ENCODE data around the gene SLFNL1.

SLFNL1 gene

DNA sequence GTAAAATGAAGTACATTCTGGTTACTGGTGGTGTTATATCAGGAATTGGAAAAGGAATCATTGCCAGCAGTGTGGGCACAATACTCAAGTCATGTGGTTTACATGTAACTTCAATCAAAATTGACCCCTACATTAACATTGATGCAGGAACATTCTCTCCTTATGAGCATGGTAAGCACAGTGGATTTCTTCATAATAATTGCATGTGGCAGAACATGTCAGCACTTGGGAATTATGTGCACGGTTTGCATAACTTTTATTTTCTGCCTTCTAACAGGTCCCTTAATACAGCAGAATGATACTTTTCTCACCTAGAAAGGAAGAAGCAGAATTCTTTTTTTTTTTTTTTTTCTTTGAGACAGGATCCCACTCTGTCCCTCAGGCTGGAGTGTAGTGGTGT, 38.2 kb downstream of the SLFNL1 start:
- DNase-seq (ENCODE audit: insufficient read length, low spot score) (no peak), FAIRE-seq (no peak)
- no peak for TF ChIP-seq PAX5 (IDR thresholded peaks at IDR 0.05; ENCODE audit: insufficient read depth, low read length, severe bottlenecking)
- no peak for TF ChIP-seq POU2F2 (IDR thresholded peaks at IDR 0.05; ENCODE audit: low read depth, low read length)
- TF ChIP-seq POLR2AphosphoS5 (IDR thresholded peaks at IDR 0.05; ENCODE audit: low read depth, low read length) = no peak
- no peak for TF ChIP-seq SPI1 (IDR thresholded peaks at IDR 0.05; ENCODE audit: low read depth, low read length)
- TF ChIP-seq POLR2A (IDR thresholded peaks at IDR 0.05; ENCODE audit: low read depth, low read length) = no peak
- no peak for TF ChIP-seq TAF1 (IDR thresholded peaks at IDR 0.05; ENCODE audit: low read depth, low read length)

GRCh38 chr1:40982721-40983120, 38.8 kb downstream of the SLFNL1 start:
- DNase-seq (ENCODE audit: insufficient read length, low spot score) = no peak
- FAIRE-seq = no peak
- TF ChIP-seq POU2F2 (IDR thresholded peaks at IDR 0.05; ENCODE audit: low read depth, low read length) (no peak), PAX5 (IDR thresholded peaks at IDR 0.05; ENCODE audit: insufficient read depth, low read length, severe bottlenecking) (no peak), POLR2A (IDR thresholded peaks at IDR 0.05; ENCODE audit: low read depth, low read length) (no peak), POLR2AphosphoS5 (IDR thresholded peaks at IDR 0.05; ENCODE audit: low read depth, low read length) (no peak), SPI1 (IDR thresholded peaks at IDR 0.05; ENCODE audit: low read depth, low read length) (no peak), TAF1 (IDR thresholded peaks at IDR 0.05; ENCODE audit: low read depth, low read length) (no peak)

GRCh38 chr1:40981691-40982448, 39.7 kb downstream of the SLFNL1 start:
- DNase-seq (ENCODE audit: insufficient read length, low spot score) = no peak
- TF ChIP-seq POU2F2 (IDR thresholded peaks at IDR 0.05; ENCODE audit: low read depth, low read length) (no peak), SPI1 (IDR thresholded peaks at IDR 0.05; ENCODE audit: low read depth, low read length) (no peak), PAX5 (IDR thresholded peaks at IDR 0.05; ENCODE audit: insufficient read depth, low read length, severe bottlenecking) (no peak), TAF1 (IDR thresholded peaks at IDR 0.05; ENCODE audit: low read depth, low read length) (no peak), POLR2AphosphoS5 (IDR thresholded peaks at IDR 0.05; ENCODE audit: low read depth, low read length) (no peak), POLR2A (IDR thresholded peaks at IDR 0.05; ENCODE audit: low read depth, low read length) (no peak)
- no peak for FAIRE-seq

GRCh38 chr1:40980453-40981121, 40.9 kb downstream of the SLFNL1 start:
- FAIRE-seq = peak; percentile 84
- TF ChIP-seq POLR2A (IDR thresholded peaks at IDR 0.05; ENCODE audit: low read depth, low read length) (no peak), TAF1 (IDR thresholded peaks at IDR 0.05; ENCODE audit: low read depth, low read length) (no peak), SPI1 (IDR thresholded peaks at IDR 0.05; ENCODE audit: low read depth, low read length) (no peak), POU2F2 (IDR thresholded peaks at IDR 0.05; ENCODE audit: low read depth, low read length) (no peak), PAX5 (IDR thresholded peaks at IDR 0.05; ENCODE audit: insufficient read depth, low read length, severe bottlenecking) (no peak), POLR2AphosphoS5 (IDR thresholded peaks at IDR 0.05; ENCODE audit: low read depth, low read length) (no peak)
- DNase-seq (ENCODE audit: insufficient read length, low spot score) = peak; percentile 40

GRCh38 chr1:40980068-40980452, 41.5 kb downstream of the SLFNL1 start:
- no peak for DNase-seq (ENCODE audit: insufficient read length, low spot score)
- FAIRE-seq = no peak
- TF ChIP-seq SPI1 (IDR thresholded peaks at IDR 0.05; ENCODE audit: low read depth, low read length) (no peak), PAX5 (IDR thresholded peaks at IDR 0.05; ENCODE audit: insufficient read depth, low read length, severe bottlenecking) (no peak), POLR2A (IDR thresholded peaks at IDR 0.05; ENCODE audit: low read depth, low read length) (no peak), POLR2AphosphoS5 (IDR thresholded peaks at IDR 0.05; ENCODE audit: low read depth, low read length) (no peak), POU2F2 (IDR thresholded peaks at IDR 0.05; ENCODE audit: low read depth, low read length) (no peak), TAF1 (IDR thresholded peaks at IDR 0.05; ENCODE audit: low read depth, low read length) (no peak)

GRCh38 chr1:40979241-40980067, 42.1 kb downstream of the SLFNL1 start, which contains the start of gene CTPS1:
Gene CTPS1 (plus strand): TSS chr1:40979696. CDS start chr1:40983291, 3,595 bp downstream.
- TF ChIP-seq POU2F2 (IDR thresholded peaks at IDR 0.05; ENCODE audit: low read depth, low read length) = no peak
- peak; percentile 55; the same call in 1 of the 2 replicates for TF ChIP-seq TAF1 (IDR thresholded peaks at IDR 0.05; ENCODE audit: low read depth, low read length)
- no peak for TF ChIP-seq PAX5 (IDR thresholded peaks at IDR 0.05; ENCODE audit: insufficient read depth, low read length, severe bottlenecking)
- TF ChIP-seq POLR2AphosphoS5 (IDR thresholded peaks at IDR 0.05; ENCODE audit: low read depth, low read length) = peak; percentile 78
- peak; percentile 61; the same call in 1 of the 2 replicates for TF ChIP-seq POLR2A (IDR thresholded peaks at IDR 0.05; ENCODE audit: low read depth, low read length)
- TF ChIP-seq SPI1 (IDR thresholded peaks at IDR 0.05; ENCODE audit: low read depth, low read length) = peak; percentile 30; the same call in 1 of the 2 replicates
- peak; percentile 96 for DNase-seq (ENCODE audit: insufficient read length, low spot score)
- peak; percentile 93 for FAIRE-seq

DNA sequence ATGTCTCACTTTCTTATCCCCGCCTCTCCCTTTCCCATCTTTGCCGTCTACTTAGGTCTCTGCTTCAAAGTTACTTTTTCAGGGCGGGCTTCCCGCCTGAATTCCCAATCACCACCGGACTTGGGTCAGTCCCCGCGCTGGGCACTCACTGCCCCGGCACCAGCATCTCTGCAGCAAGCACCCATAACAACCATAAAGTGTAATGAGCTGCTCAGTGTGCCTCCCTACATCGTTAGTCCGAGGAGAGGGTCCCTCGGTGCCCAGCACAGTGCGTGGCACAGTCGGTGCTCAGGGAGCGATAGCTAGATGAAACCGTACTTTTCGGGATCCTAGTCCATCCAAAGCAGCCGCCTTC, 42.7 kb downstream of the SLFNL1 start:
- DNase-seq (ENCODE audit: insufficient read length, low spot score) (no peak), FAIRE-seq (no peak)
- TF ChIP-seq PAX5 (IDR thresholded peaks at IDR 0.05; ENCODE audit: insufficient read depth, low read length, severe bottlenecking) (no peak), POU2F2 (IDR thresholded peaks at IDR 0.05; ENCODE audit: low read depth, low read length) (no peak), POLR2AphosphoS5 (IDR thresholded peaks at IDR 0.05; ENCODE audit: low read depth, low read length) (no peak), POLR2A (IDR thresholded peaks at IDR 0.05; ENCODE audit: low read depth, low read length) (no peak), SPI1 (IDR thresholded peaks at IDR 0.05; ENCODE audit: low read depth, low read length) (no peak)

DNA sequence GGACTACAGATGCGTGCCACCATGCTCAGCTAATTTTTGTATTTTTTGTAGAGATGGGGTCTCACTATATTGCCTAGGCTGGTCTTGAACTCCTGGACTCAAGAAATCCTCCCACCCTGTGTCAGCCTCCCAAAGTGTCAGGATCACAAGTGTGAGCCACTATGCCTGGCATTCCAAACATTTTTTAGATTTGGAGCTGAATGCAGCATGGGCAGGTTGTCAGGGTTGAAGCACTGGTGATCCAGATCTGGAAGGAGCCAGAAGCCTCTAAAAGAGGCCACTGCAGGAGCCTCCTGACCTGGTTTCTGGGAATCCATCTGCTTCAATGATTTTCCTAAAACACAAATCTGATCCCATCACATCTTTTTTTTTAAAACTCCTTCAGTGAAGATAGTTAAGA, 43.8 kb downstream of the SLFNL1 start:
- TF ChIP-seq POLR2A (IDR thresholded peaks at IDR 0.05; ENCODE audit: low read depth, low read length) (no peak), POU2F2 (IDR thresholded peaks at IDR 0.05; ENCODE audit: low read depth, low read length) (no peak), SPI1 (IDR thresholded peaks at IDR 0.05; ENCODE audit: low read depth, low read length) (no peak), POLR2AphosphoS5 (IDR thresholded peaks at IDR 0.05; ENCODE audit: low read depth, low read length) (no peak), PAX5 (IDR thresholded peaks at IDR 0.05; ENCODE audit: insufficient read depth, low read length, severe bottlenecking) (no peak), TAF1 (IDR thresholded peaks at IDR 0.05; ENCODE audit: low read depth, low read length) (no peak)
- DNase-seq (ENCODE audit: insufficient read length, low spot score) (no peak), FAIRE-seq (no peak)
